GM18868 (cell line): ENCODE data around the gene CFAP97D2.
"Not testable (repeated sequence)": the region's sequence is repeated elsewhere in the genome, so short reads cannot be mapped to it uniquely, and the experiment has no call there.

Experiments used
- ATAC-seq: cut with Tn5 transposase; IDR thresholded peaks from one replicate; pipeline ENCODE4 v1.9.1; 2021; ENCODE audit warnings: mild to moderate bottlenecking, moderate library complexity; ENCODE audit not compliant: unreplicated experiment

CFAP97D2 gene

DNA sequence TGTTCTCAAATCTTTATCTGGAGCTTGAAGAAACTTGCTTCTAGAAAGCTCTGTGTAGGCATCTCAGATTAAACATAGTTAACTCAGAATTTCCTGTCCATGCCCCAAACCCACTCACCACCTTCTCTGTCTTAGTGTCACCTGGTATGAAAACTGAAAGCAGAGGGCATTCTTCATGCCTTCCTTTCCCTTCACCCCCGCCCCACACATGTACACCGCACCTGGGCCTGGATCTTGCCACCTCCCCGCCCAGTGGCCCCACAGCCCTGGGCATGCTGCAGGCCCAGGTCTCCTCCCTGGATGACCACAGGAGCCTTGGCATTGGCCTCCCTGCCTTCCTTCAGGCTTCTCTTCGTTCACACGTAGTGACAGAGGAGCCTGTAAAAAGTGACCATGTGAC lies 15.8 kb downstream of the CFAP97D2 start:
- no peak for ATAC-seq

DNA sequence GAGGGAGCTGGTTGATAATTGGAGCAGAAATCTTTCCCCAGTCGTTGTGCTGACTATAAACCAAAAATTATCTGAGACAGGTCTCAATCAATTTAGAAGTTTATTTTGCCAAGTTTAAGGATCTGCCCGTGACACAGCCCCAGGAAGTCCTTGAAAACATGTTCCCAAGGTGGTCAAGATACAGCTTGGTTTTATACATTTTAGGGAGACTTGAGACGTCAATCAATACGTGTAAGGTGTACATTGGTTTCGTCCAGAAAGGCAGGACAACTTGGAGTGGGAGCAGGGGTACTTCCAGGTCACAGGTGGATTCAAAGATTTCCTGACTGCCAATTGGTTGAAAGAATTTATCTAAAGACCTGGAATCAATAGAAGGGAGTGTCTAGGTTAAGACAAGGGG lies 17.6 kb downstream of the CFAP97D2 start:
- ATAC-seq = no peak

DNA sequence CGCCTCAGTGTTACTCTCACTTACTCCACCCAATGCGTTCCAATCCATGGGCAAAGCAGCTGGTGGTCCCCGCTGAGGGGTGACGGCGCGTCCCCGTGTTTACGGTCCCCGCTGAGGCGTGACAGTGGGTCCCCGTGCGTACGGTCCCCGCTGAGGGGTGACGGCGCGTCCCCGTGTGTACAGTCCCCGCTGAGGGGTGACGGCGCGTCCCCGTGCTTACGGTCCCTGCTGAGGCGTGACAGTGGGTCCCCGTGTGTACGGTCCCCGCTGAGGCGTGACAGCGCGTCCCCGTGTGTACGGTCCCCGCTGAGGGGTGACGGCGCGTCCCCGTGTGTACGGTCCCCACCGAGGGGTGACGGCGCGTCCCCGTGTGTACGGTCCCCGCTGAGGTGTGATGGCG lies 19.5 kb downstream of the CFAP97D2 start:
- ATAC-seq = no peak

DNA sequence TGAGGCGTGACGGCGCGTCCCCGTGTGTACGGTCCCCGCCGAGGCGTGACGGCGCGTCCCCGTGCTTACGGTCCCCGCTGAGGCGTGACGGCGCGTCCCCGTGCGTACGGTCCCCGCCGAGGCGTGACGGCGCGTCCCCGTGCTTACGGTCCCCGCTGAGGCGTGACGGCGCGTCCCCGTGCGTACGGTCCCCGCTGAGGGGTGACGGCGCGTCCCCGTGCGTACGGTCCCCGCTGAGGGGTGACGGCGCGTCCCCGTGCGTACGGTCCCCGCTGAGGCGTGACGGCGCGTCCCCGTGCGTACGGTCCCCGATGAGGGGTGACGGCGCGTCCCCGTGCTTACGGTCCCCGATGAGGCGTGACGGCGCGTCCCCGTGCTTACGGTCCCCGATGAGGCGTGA lies 20.5 kb downstream of the CFAP97D2 start:
- ATAC-seq = not testable (repeated sequence)

DNA sequence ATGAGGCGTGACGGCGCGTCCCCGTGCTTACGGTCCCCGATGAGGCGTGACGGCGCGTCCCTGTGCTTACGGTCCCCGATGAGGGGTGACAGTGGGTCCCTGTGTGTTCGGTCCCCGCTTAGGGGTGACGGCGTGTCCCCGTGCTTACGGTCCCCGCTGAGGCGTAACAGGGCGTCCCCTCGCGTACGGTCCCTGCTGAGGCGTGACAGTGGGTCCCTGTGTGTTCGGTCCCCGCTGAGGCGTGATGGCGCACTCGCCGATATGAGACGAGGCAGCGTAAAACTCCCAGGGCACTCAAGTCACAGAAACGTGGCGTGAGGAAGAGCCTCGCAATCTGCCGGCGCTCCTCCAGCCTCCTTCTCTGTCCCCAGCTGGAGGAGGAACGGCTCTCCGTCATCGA lies 20.9 kb downstream of the CFAP97D2 start:
- no peak for ATAC-seq

DNA sequence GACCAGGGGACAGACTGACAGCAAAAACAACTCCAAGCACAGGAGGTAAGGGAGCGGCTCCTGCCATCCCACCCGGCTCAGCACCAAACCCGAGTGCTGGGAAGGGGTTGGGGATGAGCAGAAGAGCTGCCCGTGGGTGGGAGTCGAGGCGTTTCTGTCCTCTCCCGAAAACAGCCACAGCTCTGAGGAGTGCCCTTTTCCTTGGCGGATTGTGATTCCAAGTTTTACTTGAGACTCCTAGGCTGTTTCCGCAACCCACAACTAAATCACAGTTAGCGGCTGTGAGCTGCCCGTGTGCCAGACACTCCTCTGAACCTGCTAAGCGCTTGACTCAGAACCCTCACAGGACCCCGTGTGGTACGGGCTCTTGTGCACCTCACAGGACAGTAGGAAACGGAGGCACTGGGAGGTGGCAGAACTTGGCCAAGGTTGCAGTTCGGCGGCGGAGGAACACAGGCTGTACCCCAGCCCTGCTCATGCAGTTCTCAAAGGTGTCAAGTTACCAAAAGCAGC lies 21.4 kb downstream of the CFAP97D2 start:
- no peak for ATAC-seq

DNA sequence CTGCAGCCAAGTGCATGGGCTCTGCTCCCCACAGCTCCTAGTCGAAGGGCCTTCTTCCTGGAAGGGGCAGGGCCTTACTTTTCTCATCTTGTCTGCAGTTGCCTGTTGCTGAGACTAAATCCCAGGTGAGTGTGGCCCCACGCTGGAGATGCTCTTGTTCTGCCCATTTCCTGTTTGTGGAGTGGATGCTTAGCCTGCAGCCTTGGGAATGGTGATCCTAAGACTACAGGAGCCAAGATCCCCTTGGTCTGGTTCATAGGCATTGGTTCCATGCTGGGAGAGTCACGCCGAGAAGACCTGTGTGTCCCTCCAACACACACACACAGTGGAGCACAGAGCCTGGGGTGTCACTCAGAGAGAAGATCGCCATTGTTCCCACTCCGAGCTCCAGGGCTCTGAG lies 23.5 kb downstream of the CFAP97D2 start:
- ATAC-seq = no peak

DNA sequence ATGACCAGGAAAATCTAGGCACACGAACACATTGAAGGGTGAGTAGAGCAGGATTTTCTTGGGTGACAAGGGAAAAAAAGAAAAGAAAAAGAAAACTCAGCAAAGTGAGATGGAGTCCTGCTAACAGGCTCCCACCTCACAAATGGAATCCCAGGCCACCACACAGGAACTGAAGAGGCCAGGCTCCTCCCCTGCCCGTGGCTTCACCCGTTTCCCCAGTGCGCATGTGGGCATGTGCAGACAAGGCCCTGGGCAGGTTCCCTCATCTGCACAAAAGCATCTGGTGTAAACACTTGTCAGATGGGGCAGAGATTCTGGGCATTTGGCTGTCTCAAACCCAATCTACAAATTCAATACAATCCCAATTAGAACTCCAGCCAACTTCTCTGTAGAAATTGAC lies 24.5 kb downstream of the CFAP97D2 start:
- no peak for ATAC-seq

DNA sequence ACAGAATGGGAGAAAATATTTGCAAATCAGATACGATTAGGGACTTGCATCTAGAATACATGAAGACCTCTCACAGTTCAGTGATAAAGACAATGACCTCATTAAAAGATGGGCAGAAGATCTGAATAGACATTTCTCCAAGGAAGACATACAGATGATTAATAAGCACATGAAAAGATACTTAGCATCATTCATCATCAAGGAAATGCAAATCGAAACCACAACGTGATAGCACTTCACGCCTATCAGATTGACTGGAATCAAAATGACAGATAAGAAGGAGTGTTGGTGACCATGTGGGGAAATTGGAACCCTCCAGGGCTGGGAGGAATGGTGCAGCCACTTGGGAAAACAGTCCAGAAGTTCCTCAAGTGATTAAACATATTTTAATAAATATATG lies 25.8 kb downstream of the CFAP97D2 start:
- no peak for ATAC-seq

DNA sequence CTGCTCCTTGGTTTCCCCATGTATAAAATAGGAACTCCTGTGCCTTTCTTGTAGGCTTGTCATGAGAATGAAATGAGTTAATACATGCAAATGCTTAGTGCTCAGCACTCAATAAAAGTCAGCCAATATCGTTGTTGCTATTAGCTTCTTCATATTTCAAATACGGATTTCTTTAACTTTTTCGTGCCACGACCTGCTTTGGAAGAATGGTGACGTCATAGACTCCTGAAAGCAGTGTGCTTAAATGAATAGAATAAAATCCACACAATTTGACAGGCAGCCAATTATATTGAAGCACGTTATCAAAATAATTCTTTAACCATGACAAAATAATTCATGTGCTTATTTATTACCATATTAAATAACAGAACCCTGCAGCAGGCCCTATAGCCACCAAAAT lies 29.1 kb downstream of the CFAP97D2 start:
- no peak for ATAC-seq

DNA sequence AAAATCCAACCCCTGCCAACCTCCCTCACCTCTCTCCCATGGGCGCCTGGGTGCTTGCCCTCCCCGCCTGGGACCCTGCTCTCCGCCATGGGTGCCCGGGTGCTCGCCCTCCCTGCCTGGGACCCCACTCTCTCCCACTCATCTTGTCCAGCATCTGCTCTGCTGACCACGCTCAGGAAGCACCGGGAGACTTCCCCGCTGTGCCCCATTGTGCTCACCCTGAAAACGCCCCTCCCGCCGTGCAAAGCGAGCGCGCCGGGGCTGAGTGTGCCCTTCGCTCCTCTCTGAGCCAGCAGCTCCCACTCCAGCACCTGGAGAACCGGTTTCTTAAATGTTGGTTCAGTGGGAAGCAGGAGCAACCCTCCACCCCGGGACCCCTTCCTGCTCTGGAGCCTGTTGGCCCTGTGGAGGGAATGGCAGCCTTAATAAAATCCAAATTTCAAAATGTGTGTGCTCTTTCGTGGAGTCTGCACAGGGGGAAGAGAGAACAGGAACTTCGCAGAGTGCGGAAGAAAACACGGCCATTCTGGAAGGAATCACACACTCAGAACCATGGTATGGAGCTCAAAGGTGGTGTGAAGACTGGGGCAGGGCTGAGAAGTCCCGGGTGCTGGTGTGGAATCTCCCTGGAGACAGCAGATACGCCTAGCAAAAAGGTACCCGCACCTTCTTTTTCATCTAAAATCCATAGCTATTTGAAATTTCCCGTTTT lies 32.5 kb downstream of the CFAP97D2 start:
- ATAC-seq = no peak

DNA sequence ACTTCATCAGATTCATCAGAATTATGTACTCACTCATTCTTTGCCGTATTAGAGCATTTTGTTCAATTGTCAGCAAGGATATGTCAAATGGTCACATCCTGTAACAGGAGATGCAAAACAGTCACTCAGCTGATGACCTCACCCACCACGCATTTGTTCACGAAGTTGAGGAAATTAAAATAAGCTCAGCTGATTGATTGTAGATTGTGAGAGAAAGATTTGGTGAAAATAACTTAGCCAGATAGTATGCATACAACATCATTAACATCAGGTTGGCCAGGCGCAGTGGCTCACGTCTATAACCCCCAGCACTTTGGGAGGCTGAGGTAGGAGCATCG lies 33.1 kb downstream of the CFAP97D2 start:
- ATAC-seq = no peak

DNA sequence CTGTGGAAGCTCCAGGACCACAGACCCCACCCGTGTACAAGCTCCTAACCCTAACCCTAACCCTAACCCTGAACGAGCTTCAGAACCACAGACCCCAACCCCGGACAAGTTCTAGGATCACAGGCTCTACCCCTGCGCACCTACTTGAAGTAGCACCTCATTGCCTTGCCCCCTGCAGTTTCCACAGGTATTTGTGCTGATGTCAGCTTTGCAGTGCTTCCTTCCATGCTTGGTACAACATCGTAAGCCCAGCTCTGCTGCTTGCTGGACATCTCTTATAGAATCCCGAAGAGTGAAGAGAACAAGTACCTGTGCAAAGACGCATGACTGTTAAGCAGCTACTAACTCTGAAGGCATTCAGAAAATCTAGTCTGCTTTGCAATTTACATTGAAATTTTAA lies 34.9 kb downstream of the CFAP97D2 start:
- ATAC-seq = no peak

DNA sequence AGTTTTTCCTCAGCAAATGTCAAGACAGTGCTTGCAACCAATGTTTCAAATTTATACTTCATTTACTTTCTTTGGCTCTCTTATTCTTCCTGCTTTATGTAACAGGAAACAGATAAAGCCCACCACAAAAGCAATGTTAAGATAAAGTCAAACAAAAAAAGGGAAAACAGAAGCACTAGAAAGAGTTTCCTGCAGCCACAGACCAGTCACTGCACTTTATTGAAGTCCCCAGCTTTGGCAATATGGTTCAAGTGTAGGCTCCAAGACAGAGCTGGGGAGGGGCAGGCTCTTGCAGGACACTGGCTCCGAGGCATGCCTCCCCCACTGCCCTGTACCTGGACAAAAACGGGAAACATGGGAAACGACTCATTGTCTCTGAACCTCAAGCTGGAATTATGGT lies 40.3 kb downstream of the CFAP97D2 start:
- no peak for ATAC-seq

DNA sequence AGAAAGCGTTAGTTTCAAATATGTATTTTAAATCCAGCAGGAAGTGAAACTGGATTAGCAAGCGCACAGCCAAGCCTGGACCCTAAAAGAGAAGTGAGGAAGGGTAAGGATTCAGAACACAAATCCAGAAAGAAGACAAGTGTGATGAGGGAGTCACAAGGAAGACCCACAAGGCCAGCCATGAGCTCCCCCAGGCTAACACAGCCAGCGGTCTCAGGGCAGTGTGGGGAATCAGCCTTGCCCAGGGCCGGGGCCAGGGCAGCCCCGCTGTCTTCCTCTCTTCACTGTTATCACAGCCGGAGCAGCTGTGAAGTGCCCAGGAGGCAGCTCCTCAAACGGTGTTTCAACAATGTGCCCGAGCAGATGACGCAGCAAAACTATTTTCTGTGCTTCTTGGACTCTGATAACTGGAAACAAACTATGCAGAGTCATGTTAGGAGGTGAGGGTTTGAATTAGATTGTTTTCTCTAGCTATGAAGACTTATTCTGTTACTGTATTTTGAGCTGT lies 43.5 kb downstream of the CFAP97D2 start:
- peak; percentile 49 for ATAC-seq

DNA sequence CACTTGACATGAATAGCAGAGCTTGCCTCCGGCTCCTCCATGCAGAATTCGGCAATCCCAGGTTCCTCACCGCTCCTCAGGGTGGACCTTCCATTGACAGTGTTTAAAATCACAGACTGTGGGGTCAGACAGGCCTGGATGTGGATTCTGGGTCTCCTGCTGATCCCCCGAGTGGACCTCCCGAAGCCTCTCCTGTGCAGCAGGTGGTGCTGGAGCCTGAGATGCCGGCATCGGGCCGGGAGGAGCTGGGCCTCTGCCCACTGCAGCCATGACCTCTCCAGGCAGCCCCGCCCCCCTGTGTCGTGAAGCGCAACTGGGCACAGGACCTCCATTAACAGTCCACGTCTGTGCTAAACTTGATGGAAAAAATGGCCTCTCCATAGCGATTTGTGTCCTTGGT lies 45.1 kb downstream of the CFAP97D2 start:
- no peak for ATAC-seq

DNA sequence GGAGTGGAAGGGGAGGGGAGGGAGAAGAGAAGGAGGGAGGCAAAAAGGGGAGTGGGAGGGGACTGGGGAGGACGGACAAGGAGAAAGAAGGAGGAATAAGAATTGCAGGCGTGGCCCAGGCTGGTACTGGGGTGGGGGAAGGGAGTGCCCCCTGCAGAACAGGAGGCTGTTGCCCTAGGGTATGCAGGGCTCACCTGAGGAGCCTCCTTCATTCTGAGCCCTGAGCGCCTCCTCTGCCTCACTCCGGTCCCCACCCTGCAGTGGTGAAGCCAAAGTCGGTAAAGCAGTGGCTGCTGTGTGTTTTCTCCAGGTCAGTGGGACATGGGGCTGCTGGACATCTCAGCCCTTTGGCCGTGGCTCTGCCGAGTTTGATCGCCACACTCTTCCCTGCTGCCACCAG lies 46.6 kb downstream of the CFAP97D2 start:
- ATAC-seq = no peak

DNA sequence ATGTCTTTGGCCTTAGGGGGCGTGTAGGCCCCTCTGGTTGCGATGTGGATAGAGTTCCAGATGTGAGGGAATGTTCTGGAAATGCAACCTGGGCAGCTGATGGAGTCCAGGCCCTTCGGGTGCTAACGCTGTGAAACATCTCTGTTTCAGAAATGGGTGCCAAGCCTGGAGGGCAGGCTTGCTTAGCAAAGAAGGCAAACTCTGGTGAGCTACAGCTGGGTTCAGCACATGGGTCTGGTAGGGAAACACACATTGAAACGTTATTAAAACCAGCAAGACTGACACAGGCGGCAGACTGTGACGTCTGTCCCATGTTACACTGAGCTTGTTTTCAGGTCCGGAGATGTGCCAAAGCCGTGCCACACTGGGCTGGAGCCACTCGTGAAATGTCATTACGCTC lies 47.0 kb downstream of the CFAP97D2 start:
- no peak for ATAC-seq

DNA sequence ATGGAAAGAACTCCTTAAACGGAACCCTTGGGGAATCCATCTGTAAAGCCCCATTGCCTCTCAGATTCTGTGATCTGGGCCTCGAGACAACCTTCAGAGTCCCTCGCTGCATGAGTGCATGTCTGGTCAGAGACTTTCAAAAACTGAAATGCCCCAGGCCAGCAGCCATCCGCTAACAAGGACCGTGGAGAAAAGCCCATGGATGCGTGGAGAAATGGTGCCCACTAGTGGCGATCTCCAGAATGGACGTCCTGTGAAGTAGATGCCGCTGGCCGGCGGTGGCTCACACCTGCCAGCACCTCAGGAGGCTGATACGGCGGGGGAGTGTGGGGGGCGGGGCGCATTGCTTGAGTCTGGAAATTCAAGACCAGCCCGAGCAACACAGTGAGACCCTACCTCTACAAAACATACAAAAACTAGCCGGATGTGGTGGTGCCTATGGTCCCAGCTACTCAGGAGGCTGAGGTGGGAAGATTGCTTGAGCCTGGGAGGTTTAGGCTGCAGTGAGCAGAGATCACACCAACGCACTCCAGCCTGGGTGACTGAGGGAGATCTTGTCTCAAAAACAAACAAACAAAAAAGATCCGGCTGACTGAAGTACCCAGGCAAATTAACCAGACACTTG lies 47.8 kb downstream of the CFAP97D2 start:
- peak; percentile 74 for ATAC-seq

DNA sequence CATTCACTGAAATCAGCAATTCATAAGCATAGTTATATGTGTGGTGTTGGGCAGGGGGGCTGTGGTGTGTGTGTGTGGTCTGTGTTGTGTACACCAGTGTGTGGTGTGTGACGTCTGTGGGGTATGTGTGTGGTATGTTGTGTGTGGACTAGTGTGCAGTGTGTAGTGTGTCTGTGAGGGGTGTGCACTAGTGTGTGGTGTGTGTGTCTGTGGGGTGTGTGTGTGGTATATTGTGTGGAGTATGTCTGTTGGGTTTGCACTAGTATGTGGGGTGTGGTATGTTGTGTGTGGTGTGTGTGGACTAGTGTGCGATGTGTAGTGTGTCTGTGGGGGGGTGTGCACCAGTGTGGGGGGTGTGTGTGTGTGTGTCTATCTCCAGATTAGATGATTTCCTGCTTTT lies 48.5 kb downstream of the CFAP97D2 start:
- no peak for ATAC-seq

DNA sequence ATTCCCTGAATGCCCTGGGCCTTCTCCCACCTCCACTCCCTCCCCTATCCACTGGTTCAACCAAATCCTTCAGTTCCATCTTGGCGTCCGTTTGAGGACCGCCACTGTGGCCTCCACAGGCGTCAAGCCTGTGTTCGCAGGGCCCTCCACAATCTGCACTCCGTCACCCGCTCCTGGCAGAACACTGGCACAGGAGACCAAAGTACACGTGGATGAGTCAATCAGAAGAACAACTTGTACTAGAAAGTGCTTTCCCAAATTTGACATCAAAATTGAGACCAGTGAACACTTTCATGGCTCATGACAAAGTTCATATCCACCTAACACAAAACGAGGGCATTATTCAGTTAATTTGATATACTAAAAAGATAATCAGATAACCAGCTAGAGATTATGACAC lies 49.1 kb downstream of the CFAP97D2 start:
- no peak for ATAC-seq

DNA sequence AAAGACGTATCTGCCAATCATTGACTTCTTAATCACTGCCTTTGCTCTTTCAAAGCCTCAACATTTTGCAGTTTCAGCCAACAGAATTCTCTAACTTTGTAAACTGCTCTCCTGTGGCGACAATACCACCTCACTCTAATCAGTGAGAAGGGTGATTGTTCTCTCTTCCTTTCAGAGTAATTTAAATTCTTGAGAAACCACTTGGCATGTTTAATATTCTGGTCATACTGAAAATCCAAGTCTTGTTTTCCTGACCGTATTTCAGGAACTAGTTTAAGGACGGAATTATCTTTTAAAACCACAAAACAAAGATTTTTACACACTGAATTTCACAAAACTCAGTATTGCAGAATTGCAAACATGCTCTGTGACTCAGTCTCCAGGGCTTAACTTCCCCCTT lies 50.4 kb downstream of the CFAP97D2 start:
- no peak for ATAC-seq

DNA sequence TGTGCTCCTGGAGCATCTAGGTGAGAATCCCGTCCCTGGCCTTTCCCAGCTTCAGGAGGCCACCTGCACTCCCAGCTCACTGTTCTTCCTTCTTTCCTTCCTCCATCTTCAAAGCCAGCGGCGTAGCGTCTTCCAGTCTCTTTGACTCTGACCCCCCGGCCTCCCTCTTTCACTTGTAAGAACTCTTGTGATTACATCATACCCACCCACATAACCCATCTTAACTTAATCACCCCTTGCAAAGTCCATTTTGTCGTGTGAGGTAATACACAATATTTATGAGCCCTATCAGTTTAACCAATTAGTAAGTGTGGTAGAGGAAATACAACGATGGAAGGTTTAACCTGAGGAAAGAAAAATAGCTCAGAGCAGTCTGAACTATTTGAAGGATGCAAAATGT lies 51.1 kb downstream of the CFAP97D2 start:
- no peak for ATAC-seq
